Left lung (tissue), 10 donors: ENCODE measurements around the gene ELL. TPM values are rescaled to one million over a fixed set of nuclear protein-coding genes. Genes with fewer than 3 reads are reported as not detected.

ENCODE experiments used
- ATAC-seq: fragments of 200-7000 bp; cut with Tn5 transposase; one replicate; pipeline ENCODE4 v1.9.1; 2020; ENCODE audit warnings: moderate library complexity
- DNase-seq, 4 donors: peaks; one replicate each; pipeline ENCODE4 v3.0.0-alpha.2; 2013 to 2020
- H3K27ac ChIP-seq, 2 donors: fragments of 200-600 bp; sonication (generic) in 1 of 2; one replicate each; pipeline versions ENCODE4 v1.5.0 to v1.8.0; 2020 to 2021
- H3K27me3 ChIP-seq, 2 donors: fragments of 200-600 bp; sonication (generic) in 1 of 2; one replicate each; pipeline versions ENCODE4 v1.5.0 to v1.8.0; 2020 to 2021
- H3K36me3 ChIP-seq, 2 donors: fragments of 200-600 bp; sonication (generic) in 1 of 2; one replicate each; pipeline versions ENCODE4 v1.5.0 to v1.8.0; 2020 to 2021
- H3K4me1 ChIP-seq, 2 donors: fragments of 200-600 bp; one replicate each; pipeline ENCODE4 v1.8.0; 2021
- H3K4me3 ChIP-seq, 2 donors: fragments of 200-600 bp; sonication (generic) in 1 of 2; one replicate each; pipeline versions ENCODE4 v1.5.0 to v1.8.0; 2020 to 2021; ENCODE audit warnings: mild to moderate bottlenecking in 1 of 2
- H3K9me3 ChIP-seq, 2 donors: fragments of 200-600 bp; sonication (generic) in 1 of 2; one replicate each; pipeline versions ENCODE4 v1.5.0 to v1.8.0; 2020 to 2021
- intact Hi-C, 2 donors: fragments of 100-400 bp; cut with DNase I; formaldehyde crosslinking; loops; one replicate each; pipeline versions ENCODE4 v1.11.2 to v1.14.2; 2022
- polyA plus RNA-seq, 6 donors: library from polyadenylated mRNA; unstranded; fragments of 120-200 nt; gene quantifications; one replicate each; pipeline ENCODE4 v1.2.1, GENCODE V29; 2013; ENCODE audit not compliant: insufficient read length in 6 of 6
- total RNA-seq, 2 donors: library from RNA; stranded (reverse); fragmentation: NEBNext Ultra II Directional; extraction: Animal tissue kit (Norgen Biotek cat#: 25700); gene quantifications; one replicate each; pipeline ENCODE4 v1.2.1, GENCODE V29; 2021
- TF ChIP-seq, protein P1 (sequence below), 2 donors: fragments of 200-600 bp; sonication (generic) in 1 of 2; IDR thresholded peaks; one replicate each; pipeline versions ENCODE4 v1.5.0 to v1.8.0; 2021; ENCODE audit warnings: antibody characterized with exemption in 2 of 2
- donor health status: DM: no; HTN: yes; CAD: no.
- donor health status: DM: no; HTN: no; CAD: no.

Gene ELL
- total and polyA plus RNA-seq, 8 donors: 8.5 to 22.9 (median 9.9) TPM

DNA sequence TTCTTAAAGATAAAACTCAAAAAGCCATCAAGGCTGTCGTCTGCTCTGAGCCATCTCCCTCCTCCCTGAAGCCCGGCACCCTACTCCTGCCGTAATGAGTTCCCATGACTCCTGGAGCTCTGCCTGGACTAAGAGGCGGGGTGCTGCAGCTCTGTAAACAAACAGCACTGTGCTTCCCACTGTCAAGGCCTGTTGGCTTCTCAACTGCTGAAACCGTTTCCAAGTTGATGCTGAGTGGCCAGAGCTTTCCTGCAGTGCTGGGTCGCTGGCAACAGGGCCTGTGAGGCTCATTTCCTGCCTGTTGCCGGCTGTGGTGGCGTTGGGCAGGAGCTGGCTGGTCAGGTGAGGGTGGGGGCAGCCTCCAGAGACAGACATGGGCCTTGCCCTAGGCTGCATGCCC is 57.2 kb downstream of the ELL start:
- Histone ChIP-seq H3K4me1 (peaks cover 15 to 51% of the 10 kb centered on the region in 2 donors), H3K4me3 (no peak overlapping the region), H3K27ac (peak overlapping the region; percentile 72 to 79), H3K36me3 (peaks cover 0 to 64% of the 10 kb centered on the region in 2 donors), H3K9me3 (no peaks in the 10 kb centered on the region), H3K27me3 (no peaks in the 10 kb centered on the region)
- TF ChIP-seq, protein P1, sequence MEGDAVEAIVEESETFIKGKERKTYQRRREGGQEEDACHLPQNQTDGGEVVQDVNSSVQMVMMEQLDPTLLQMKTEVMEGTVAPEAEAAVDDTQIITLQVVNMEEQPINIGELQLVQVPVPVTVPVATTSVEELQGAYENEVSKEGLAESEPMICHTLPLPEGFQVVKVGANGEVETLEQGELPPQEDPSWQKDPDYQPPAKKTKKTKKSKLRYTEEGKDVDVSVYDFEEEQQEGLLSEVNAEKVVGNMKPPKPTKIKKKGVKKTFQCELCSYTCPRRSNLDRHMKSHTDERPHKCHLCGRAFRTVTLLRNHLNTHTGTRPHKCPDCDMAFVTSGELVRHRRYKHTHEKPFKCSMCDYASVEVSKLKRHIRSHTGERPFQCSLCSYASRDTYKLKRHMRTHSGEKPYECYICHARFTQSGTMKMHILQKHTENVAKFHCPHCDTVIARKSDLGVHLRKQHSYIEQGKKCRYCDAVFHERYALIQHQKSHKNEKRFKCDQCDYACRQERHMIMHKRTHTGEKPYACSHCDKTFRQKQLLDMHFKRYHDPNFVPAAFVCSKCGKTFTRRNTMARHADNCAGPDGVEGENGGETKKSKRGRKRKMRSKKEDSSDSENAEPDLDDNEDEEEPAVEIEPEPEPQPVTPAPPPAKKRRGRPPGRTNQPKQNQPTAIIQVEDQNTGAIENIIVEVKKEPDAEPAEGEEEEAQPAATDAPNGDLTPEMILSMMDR (IDR thresholded peaks at IDR 0.05): no peak
- peak; percentile 79 for ATAC-seq
- intact Hi-C loops: loop anchor here in 1 of 2 donors (10.0 kb wide), 1 partner anchor 100 kb away; no protein-coding TSS in a partner anchor
- peak; percentile 52 to 94 (median 84) for DNase-seq

DNA sequence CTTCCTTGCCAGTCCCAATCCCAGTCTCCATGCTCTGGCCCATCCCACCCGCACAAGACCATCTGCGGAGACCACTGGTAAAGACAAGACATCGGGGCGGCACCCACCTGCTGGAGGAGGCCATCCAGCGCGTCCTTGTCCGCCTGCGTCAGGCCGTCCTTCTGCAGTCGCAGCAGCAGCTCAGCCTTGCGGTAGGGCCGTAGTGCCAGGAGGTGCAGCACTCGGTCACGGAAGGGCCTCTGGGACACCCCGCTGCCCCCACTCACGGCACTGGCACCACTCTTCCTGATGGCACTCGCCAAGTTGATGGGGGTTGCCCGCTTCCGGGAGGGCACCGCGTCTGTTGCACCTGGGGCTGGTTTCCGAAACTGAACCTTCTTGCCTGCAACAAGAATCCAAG is 60.4 kb downstream of the ELL start:
- TF ChIP-seq, protein P1 (IDR thresholded peaks at IDR 0.05): no peak
- Histone ChIP-seq H3K4me1 (peaks cover 15 to 32% of the 10 kb centered on the region in 2 donors), H3K4me3 (no peak overlapping the region), H3K9me3 (no peaks in the 10 kb centered on the region), H3K36me3 (peaks cover 0 to 87% of the 10 kb centered on the region in 2 donors), H3K27me3 (no peaks in the 10 kb centered on the region), H3K27ac (no peak overlapping the region)
- DNase-seq: peak in 1 of 4 donors; percentile 66
- ATAC-seq: no peak
- intact Hi-C loops: loop anchor here in 1 of 2 donors (10.0 kb wide), 1 partner anchor 103 kb away; no protein-coding TSS in a partner anchor

DNA sequence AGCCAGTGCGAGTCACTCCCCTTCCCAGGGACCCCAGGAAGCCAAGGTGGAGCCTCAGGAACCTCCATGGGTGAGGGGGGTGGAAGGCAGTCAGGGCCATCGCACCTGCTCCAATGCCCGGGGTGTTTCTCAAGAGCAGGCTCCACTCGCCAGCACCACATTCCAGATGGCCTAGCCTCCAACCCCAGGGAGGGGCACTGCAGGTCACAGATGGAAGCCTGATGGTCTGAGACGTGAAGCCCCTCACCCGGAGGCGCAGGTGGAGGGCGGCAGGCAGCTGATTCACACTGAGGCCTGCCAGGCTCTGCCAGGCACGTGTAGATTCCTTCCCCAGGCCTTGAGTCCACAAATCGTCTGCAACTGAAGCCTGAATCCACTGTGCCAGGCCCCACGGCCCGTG is 61.0 kb downstream of the ELL start:
- Histone ChIP-seq H3K4me1 (peaks cover 15 to 29% of the 10 kb centered on the region in 2 donors), H3K27me3 (no peaks in the 10 kb centered on the region), H3K36me3 (peaks cover 0 to 93% of the 10 kb centered on the region in 2 donors), H3K27ac (peak overlapping the region in 1 of 2 donors; percentile 55), H3K9me3 (no peaks in the 10 kb centered on the region), H3K4me3 (no peak overlapping the region)
- TF ChIP-seq, protein P1 (IDR thresholded peaks at IDR 0.05): no peak
- ATAC-seq: no peak
- DNase-seq: peak in 1 of 4 donors; percentile 47
- intact Hi-C loops: loop anchor here in 1 of 2 donors (10.0 kb wide), 1 partner anchor 104 kb away; no protein-coding TSS in a partner anchor

DNA sequence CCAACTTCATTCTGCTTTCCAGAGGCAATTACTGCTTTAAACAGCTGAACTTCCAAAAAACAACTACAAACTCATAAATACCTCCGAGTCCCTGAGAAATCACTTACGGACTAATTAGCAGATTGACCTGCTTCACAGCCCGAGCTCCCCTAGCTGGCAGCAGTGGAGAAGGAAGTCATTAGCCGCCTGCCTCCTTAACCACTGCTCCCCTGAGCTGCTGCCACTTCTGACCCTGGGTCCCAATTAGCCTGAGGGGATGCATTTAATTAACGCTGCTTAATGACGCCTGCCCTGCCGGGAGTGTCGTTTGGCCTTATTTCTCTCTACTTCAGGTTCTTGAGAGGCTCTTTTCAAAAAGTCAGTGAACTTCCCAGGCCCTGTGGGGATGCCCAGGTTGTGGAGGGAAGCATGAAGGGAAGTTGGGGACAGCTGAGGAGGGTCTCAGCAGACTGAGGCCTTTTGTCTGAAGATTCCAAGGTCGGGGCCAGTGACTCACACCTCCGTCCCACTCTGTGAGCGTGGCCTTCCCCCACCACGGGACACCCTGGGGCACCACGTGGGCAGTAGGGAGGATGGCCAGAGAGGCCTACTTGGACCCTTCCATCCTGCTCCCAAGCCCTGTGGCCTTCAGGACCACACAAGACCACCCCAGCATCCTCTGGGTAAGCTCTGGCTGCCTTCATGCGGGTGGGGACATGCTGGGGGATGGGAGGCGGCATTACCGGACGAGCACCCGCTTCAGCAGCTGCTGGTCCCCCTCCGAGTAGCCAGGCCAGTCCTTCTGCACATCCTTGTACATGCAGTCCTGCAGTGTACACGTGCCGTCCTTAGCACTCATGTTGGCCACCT is 64.2 kb downstream of the ELL start:
- no peak for ATAC-seq

More for the DNA sequence above, 64.2 kb downstream of the ELL start:
- intact Hi-C loops: loop anchor here in 1 of 2 donors (10.0 kb wide), 1 partner anchor 387 kb away; no protein-coding TSS in a partner anchor
- Histone ChIP-seq H3K4me1 (peaks cover 0 to 8% of the 10 kb centered on the region in 2 donors), H3K36me3 (peaks cover 0 to 94% of the 10 kb centered on the region in 2 donors), H3K27me3 (no peaks in the 10 kb centered on the region), H3K4me3 (no peak overlapping the region), H3K9me3 (no peaks in the 10 kb centered on the region), H3K27ac (no peak overlapping the region)
- TF ChIP-seq, protein P1 (IDR thresholded peaks at IDR 0.05): no peak
- peak in 1 of 4 donors; percentile 47 for DNase-seq
